Umbilical cord (tissue), 2 donors: ENCODE measurements around the gene SARM1. TPM values are rescaled to one million over a fixed set of nuclear protein-coding genes. Genes with fewer than 3 reads are reported as not detected.
"Not testable (repeated sequence)": the region's sequence is repeated elsewhere in the genome, so short reads cannot be mapped to it uniquely, and the experiment has no call there.

Experiments
- DNase-seq: peaks from one replicate; pipeline ENCODE4 v3.0.0-alpha.2; 2015; ENCODE audit warnings: low spot score
- total RNA-seq: library from RNA; depleted of rRNA; stranded (reverse); fragments of >200 nt; gene quantifications from one replicate; pipeline ENCODE4 v1.2.3, GENCODE V29; 2014; ENCODE audit warnings: low replicate concordance; ENCODE audit not compliant: insufficient read depth

SARM1 gene
- total RNA-seq, 1 donor from 2014 or later, result 9.4 TPM

DNA sequence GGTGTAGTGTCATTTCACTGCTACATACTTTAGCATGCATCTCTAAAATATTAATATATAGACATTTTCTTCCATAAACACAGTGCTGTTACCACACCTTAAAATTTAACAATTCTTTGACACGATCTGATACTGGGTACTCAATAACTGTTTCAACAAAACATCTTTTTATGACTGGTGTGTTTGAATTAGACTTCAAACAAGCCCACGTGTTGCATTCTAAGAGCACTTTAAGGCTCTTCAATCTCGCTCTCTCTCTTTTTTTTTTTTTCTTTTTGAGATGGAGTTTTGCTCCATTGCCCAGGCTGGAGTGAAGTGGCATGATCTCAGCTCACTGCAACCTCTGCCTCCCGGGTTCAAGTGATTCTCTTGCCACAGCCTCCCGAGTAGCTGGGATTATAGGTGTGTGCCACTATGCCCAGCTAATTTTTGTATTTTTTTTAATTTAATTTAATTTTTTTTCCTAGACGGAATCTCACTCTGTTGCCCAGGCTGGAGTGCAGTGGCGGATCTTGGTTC, 50.4 kb downstream of the SARM1 start:
- DNase-seq, result no peak

DNA sequence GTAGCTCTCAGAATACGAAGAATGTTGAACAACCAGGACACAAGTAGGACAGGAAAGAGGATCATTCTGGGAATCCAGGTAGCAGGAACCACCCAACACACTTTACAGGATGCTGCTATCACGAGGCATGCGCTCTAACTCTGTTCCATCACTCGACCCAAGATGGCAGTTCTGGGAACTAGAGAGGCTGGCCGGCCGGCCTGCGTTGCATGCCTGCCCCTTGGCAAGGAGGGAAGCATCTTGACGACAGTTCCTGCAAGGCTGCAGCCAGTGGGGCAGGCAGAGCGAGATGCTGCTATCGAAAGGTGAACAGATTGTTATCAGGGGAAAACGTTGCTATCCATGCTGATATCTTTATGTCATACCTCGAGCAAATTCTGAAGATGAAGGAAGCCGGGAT, 53.7 kb downstream of the SARM1 start:
- no peak for DNase-seq

DNA sequence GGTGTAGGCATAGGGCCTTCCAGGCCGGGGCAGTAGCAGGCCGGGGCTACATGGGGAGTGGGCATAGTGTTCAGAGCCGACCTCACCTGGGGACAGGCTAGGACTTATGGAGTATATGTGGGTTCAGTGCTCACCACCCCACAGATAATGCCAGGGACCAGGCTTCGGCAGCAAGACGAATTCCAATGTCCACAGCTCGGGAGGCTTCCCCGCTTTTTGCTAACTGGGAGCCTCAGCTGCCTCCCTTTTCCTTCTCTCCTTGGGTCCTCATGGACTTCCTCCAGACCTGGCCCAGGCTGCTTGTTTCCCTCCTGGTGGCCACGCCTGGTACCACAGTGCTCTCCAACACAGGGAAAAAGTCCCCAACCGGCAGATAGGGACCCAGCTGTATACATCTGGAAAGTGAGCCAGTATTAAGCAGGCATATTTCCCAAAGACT, 54.6 kb downstream of the SARM1 start:
- no peak for DNase-seq

DNA sequence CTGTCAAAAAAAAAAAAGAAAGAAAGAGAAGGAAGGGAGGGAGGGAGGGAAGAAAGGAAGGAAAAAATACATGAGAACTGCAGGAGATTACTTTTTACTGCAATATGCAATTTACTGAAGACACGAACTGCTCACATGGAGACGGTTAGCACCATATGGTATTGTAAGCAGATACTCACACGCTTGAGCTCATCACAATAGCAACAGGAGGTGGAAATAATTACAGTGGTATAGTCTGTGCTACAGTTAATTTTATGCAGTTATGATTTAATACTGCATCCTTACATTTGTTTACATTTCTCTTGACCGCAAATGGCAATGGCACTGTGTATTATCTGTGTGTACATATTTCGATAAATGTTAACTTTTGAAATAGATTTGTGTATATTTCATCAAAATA, 55.9 kb downstream of the SARM1 start:
- DNase-seq, result no peak

DNA sequence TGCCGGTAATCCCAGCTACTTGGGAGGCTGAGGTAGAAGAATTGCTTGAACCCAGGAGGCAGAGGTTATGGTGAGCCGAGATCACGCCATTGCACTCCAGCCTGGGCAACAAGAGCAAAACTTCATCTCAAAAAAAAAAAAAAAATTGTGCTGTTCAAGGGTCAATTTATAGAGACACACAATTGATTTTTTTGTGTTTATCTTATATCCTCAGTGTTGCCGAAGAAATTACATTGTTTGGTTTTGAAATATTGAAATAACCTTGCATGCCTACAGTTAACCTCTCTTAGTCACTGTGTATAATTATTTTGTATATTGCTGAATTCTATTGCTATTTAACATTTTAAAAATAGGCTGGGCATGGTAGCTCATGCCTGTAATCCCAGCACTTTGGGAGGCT, 56.5 kb downstream of the SARM1 start:
- DNase-seq, result not testable (repeated sequence)

DNA sequence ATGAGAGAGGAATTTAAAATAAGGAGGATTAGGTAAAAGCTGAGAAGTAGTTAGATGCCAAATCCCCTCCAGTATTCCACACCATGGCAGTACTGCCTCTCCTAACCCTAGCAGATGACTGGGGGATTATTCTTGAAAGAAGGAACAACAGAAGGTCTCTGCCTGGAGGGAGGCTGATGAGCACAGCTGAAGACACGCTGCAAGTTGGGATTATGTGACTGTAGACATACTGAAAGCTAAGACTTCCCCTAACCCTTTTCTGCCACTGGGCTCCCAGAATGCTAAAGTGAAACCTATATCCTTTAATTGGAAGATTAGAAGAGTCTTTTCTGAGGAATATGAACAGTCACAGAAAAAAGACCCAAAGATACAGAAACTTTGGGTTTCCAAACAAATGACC, 62.2 kb downstream of the SARM1 start:
- DNase-seq, result no peak

DNA sequence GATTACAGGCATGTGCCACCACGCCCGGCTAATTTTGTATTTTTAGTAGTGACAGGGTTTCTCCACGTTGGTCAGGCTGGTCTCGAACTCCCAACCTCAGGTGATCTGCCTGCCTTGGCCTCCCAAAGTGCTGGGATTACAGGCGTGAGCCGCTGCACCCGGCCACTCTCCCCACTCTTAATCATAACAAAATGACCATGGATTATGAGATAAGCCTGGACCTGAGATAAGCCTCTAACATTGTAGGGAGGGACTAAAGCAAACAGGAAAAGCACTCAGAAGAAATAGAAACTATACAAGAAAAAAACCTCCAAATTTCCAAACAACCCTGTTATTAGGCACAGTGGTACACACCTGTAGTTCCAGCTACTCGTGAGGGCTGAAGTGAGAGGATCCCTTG, 62.8 kb downstream of the SARM1 start:
- DNase-seq, result not testable (repeated sequence)

DNA sequence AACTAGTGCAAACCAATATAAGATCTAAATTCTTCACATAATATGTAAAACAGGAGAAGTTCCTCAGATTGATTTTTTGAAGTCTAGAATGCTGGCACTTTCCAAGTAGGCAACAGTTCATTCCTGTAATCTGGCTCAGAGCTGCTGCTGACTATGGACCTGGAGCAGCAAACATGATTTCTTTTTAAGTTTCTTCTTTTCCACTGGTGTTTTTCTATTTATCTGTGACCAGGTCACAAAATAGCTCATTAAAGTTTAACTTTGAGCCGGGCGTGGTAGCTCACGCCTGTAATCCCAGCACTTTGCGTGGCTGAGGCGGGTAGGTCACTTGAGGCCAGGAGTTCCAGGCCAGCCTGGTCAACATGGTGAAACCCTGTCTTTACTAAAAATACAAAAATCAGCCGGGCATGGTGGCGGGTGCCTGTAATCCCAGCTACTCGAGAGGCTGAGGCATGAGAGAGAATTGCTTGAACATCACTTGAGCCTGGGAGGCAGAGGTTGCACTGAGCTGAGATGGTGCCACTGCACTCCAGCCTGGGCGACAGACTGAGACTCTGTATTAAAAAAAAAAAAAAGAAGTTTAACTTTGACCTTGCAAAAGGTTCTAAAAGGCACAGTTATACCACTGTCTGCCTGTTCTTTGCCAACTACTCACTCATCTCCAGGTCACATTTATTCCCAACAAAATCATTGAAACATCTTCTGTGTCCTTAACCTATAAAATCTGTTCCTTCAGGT, 72.6 kb downstream of the SARM1 start:
- no peak for DNase-seq

DNA sequence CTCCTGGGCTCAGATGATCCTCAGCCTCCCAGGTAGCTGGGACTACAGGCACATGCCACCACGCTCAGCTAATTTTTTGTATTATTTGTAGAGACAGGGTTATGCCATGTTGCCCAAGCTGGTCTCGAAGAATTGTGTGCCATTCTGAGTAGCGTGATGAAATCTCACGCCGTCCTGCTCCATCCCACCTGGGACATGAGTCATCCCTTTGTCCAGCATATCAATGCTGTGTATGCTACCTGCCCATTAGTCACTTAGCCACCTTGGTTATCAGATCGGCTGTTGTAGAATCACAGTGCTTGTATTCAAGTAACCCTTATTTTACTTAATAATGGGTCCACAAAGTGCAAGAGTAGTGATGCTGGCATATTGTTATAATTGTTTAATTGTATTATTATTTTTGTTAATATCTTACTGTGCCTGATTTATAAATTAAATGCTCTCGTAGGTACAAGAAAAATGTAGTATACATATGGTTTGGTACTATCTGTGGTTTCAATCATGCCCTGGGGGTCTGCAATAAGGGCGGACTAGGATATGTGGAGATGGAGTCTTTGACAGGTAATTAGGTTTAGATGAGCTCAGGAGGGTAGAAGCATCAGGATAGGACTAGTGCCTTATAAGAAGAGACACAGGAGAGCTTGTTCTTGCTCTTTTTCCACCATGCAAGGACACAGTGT, 75.4 kb downstream of the SARM1 start:
- no peak for DNase-seq

DNA sequence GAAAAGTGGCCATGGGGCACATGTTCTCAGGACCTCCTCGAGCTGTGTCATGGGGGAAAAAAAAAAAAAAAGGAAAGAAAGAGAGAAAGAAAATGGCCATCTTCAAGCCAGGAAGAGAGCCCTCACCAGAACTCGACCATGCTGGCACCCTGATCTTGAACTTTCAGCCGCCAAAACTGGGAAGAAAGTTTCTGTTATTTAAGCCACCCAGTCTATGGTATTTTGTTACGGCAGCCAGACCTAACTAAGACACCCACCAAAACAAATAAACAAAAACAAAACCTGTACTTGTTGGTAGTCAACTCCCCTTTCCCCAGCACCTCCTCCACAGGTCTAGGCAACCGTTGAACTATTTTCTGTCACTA, 75.9 kb downstream of the SARM1 start:
- DNase-seq, result no peak

DNA sequence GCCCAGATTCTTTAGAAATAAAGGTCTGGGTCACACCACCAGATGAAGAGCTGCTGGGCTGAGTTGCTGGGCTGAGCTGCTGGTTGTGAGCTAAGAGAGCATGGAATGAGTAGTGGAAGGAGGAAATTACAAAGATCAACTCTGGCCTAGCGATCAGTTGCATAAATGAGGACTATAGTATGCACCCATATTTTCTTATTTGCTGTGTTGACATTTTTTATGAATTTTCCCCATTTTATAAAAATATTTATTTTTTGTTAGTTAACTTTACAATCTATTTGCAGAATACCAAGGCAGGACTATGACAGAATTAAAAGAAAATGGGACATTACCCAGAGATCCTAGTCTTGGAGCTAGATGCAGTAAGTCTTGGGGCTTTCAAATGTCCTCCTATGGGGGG, 78.4 kb downstream of the SARM1 start:
- no peak for DNase-seq

Other genes starting within 250 kb of the SARM1 start
- 20.9 TPM for gene TMEM97, start 52.5 kb upstream of the SARM1 start, total RNA-seq
- gene IFT20, start 36.2 kb upstream of the SARM1 start, total RNA-seq, result 85.0 TPM
- 36.8 TPM for gene TNFAIP1, start 35.9 kb upstream of the SARM1 start, total RNA-seq
- 27.2 TPM for gene POLDIP2, start 14.2 kb upstream of the SARM1 start, total RNA-seq
- not detected for gene SEBOX, start 6.5 kb upstream of the SARM1 start, total RNA-seq
- gene VTN, start 1.4 kb upstream of the SARM1 start, total RNA-seq, result 8.7 TPM
- gene SLC46A1, start 34.5 kb downstream of the SARM1 start, total RNA-seq, result 7.7 TPM
- gene SLC13A2, start 102.0 kb downstream of the SARM1 start, total RNA-seq, result 0.72 TPM
- gene FOXN1, start 134.7 kb downstream of the SARM1 start, total RNA-seq, result not detected
- gene UNC119, start 180.9 kb downstream of the SARM1 start, total RNA-seq, result 26.2 TPM
- 14.2 TPM for gene PIGS, start 199.8 kb downstream of the SARM1 start, total RNA-seq
- gene ALDOC, start 205.2 kb downstream of the SARM1 start, total RNA-seq, result 26.2 TPM
- 18.8 TPM for gene SPAG5, start 227.3 kb downstream of the SARM1 start, total RNA-seq
- 15.2 TPM for gene RSKR, start 242.5 kb downstream of the SARM1 start, total RNA-seq